Fibroblast of lung (primary cell): ENCODE measurements around the gene ARID3A. TPM values are rescaled to one million over a fixed set of nuclear protein-coding genes. Genes with fewer than 3 reads are reported as not detected.

ENCODE experiments used
- DNase-seq, 2 donors: peaks; one replicate each; pipeline versions ENCODE4 v3.0.0 to v3.0.0-alpha.2; 2010; ENCODE audit warnings: low read depth in 2 of 2
- H2AFZ ChIP-seq: 2 replicates; pipeline ENCODE4 v1.5.1; 2012; ENCODE audit warnings: low read length, control low read depth, inconsistent platforms
- H3K27ac ChIP-seq: 2 replicates; pipeline ENCODE4 v1.5.1; 2011; ENCODE audit warnings: low read length, control low read depth; ENCODE audit not compliant: insufficient read depth
- H3K27me3 ChIP-seq: 2 replicates; pipeline ENCODE4 v1.5.1; 2011; ENCODE audit warnings: mild to moderate bottlenecking, low read length; ENCODE audit not compliant: control insufficient read depth, insufficient read depth
- H3K36me3 ChIP-seq: 2 replicates; pipeline ENCODE4 v1.5.1; 2011; ENCODE audit warnings: low read length; ENCODE audit not compliant: control insufficient read depth, insufficient read depth
- H3K4me1 ChIP-seq: 2 replicates; pipeline ENCODE4 v1.5.1; 2011; ENCODE audit warnings: low read length; ENCODE audit not compliant: control insufficient read depth, insufficient read depth; ENCODE audit errors: extremely low read depth
- H3K4me2 ChIP-seq: 2 replicates; pipeline ENCODE4 v1.5.1; 2011; ENCODE audit warnings: low read length, control low read depth; ENCODE audit not compliant: insufficient read depth; ENCODE audit errors: extremely low read depth
- H3K4me3 ChIP-seq, 4 experiments: fragments of 200-600 bp in 1 of 4; sonication (generic) in 1 of 4; replicated peaks in 1 of 4; 2 replicates each; pipeline ENCODE4 v1.5.1; 2011 to 2016; ENCODE audit warnings: low read length in 4 of 4, low read depth in 3 of 4, mild to moderate bottlenecking in 3 of 4, control low read depth in 2 of 4, inconsistent platforms in 1 of 4, mixed read lengths in 1 of 4; ENCODE audit not compliant: insufficient read depth in 1 of 4; ENCODE audit errors: control extremely low read depth in 1 of 4
- H3K79me2 ChIP-seq: 2 replicates; pipeline ENCODE4 v1.5.1; 2012; ENCODE audit warnings: mild to moderate bottlenecking, low read length, inconsistent platforms; ENCODE audit not compliant: control insufficient read depth, insufficient read depth
- H3K9ac ChIP-seq: 2 replicates; pipeline ENCODE4 v1.5.1; 2011; ENCODE audit warnings: mild to moderate bottlenecking, low read length, control low read depth; ENCODE audit not compliant: insufficient read depth
- H3K9me3 ChIP-seq: 2 replicates; pipeline ENCODE4 v1.5.1; 2012; ENCODE audit warnings: low read depth, low read length; ENCODE audit not compliant: control insufficient read depth, insufficient read depth
- H4K20me1 ChIP-seq: 2 replicates; pipeline ENCODE4 v1.5.1; 2011; ENCODE audit warnings: low read length; ENCODE audit not compliant: control insufficient read depth, insufficient read depth; ENCODE audit errors: extremely low read depth
- CTCF ChIP-seq, 2 donors: IDR thresholded peaks in 1 of 2; conservative IDR thresholded peaks in 1 of 2; 1 replicate in 1 of 2; 2 replicates in 1 of 2; pipeline ENCODE4 v1.5.1; 2011 to 2012; ENCODE audit warnings: low read length in 2 of 2, control low read depth in 1 of 2, inconsistent platforms in 1 of 2, low read depth in 1 of 2, mild to moderate bottlenecking in 1 of 2
- EZH2 ChIP-seq: IDR thresholded peaks from 2 replicates; pipeline ENCODE4 v1.5.1; 2012; ENCODE audit warnings: low read length, control low read depth, mild to moderate bottlenecking; ENCODE audit errors: missing control alignments
- polyA plus RNA-seq, 2 donors: library from polyadenylated mRNA; depleted of rRNA in 1 of 2; stranded (reverse) in 1 of 2; unstranded in 1 of 2; fragments of >200 nt; gene quantifications; 2 replicates each; pipeline ENCODE4 v1.2.1, GENCODE V29; 2011 to 2012; ENCODE audit warnings: missing spikeins in 1 of 2
- total RNA-seq: library from RNA; depleted of rRNA; stranded (reverse); fragments of >200 nt; gene quantifications from 2 replicates; pipeline ENCODE4 v1.2.1, GENCODE V29; 2014

Gene ARID3A
- total and polyA plus RNA-seq, 2 donors (not counting 1 experiment from before 2014, with no cell fraction given): 6.4 to 14.9 TPM

DNA sequence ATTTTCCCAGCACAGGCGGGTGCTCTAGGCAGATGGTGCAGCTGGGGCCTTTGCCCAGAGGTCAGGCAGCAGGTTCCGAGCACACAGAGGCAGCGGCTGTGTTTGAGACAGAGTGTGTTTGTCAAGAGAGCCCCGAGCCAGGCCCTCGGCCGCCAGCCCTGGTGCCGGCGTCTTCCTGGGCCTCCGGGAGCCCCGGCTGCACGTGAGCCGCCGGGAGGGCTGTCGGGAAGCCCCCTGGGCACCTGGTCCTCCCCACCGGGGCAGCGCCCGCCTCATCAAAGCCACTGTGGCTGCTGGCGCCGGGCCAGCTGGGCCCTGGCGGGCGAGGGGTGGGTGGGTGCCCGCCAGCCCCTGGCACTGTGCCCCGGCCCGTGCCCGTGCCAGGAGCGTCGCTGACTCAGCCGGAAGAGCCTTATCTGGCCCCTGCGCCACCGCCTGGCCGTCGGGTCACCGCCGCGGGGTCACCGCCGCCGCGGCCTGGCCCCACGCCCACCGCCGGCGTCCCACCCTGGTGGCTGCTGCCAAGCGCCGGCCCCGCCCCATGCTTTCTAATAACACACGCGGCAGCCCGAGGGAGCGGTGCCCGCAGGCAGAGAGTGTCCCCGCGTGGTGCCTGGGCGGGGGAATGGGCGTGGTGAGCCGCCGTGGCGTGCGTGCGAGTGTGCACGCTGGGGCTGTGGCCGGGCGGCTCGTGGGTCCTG lies 14.9 kb downstream of the ARID3A start:
- H3K36me3 ChIP-seq: peaks cover 3% of the 10 kb centered on the region
- DNase-seq: peak; percentile 65 to 91
- peak overlapping the region; percentile 76 for H3K4me2 ChIP-seq
- TF ChIP-seq CTCF (conservative IDR thresholded peaks at IDR 0.05 in 1 of 2, IDR thresholded peaks at IDR 0.05 in 1 of 2; ENCODE audit: low read depth in 1 of 2, low read length in 2 of 2) (no peak), EZH2 (no peak)
- no peaks in the 10 kb centered on the region for H3K9me3 ChIP-seq
- H4K20me1 ChIP-seq: no peaks in the 10 kb centered on the region
- H3K27me3 ChIP-seq: no peaks in the 10 kb centered on the region
- peak overlapping the region; percentile 42 for H3K9ac ChIP-seq
- H3K4me1 ChIP-seq: peaks cover 16% of the 10 kb centered on the region
- no peak overlapping the region for H2AFZ ChIP-seq
- peak overlapping the region in 1 of 4 experiments; percentile 38 for H3K4me3 ChIP-seq
- peaks cover 71% of the 10 kb centered on the region for H3K79me2 ChIP-seq
- peak overlapping the region; percentile 72 for H3K27ac ChIP-seq

DNA sequence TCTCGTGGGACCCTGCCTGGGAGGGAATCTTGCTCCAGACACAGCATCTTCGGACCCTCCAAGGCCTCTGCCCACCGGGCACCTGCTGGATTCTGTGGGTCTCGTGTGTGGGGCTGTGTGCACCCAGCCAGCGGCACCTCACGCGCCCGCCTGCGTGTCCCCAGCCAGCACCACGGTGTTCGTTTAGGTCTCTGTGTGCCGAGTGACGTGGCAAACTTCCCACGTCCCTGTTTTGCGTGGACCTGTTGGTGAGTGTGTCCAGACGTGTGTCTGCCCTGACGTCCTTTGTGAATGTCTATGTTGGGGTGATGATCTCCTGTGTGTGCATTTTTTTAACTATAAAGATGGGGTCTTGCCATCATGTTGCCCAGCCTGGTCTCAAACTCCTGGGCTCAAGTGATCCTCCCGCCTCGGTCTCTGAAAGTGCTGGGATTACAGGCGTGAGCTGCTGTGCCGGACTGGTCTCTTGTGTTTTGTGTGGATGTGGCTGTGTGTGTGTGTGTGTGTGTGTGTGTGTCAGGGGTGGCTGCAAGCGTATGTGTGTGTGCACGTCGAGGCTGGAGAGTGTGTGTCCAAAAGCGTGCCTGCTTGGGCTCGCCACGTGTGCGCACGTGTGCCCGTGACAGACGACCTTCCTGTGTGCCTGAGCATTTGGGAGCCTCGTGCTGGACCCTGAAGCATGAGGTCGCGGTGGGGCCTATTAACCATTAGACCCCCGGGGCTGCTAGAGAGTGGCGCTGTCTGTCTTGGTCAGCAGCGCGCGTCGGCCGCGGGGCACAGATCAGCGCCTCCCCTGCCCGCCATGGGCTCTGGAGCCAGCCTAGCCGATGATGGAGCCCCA lies 15.7 kb downstream of the ARID3A start:
- no peaks in the 10 kb centered on the region for H4K20me1 ChIP-seq
- peak overlapping the region; percentile 76 for H3K4me2 ChIP-seq
- peaks cover 3% of the 10 kb centered on the region for H3K36me3 ChIP-seq
- no peaks in the 10 kb centered on the region for H3K9me3 ChIP-seq
- no peak for TF ChIP-seq EZH2
- TF ChIP-seq CTCF (conservative IDR thresholded peaks at IDR 0.05 in 1 of 2, IDR thresholded peaks at IDR 0.05 in 1 of 2; ENCODE audit: low read depth in 1 of 2, low read length in 2 of 2): no peak
- H3K27me3 ChIP-seq: no peaks in the 10 kb centered on the region
- H3K27ac ChIP-seq: peak overlapping the region; percentile 72
- H3K4me3 ChIP-seq: peak overlapping the region in 2 of 4 experiments; percentile 19 to 38
- peaks cover 16% of the 10 kb centered on the region for H3K4me1 ChIP-seq
- DNase-seq: no peak
- H3K9ac ChIP-seq: peak overlapping the region; percentile 33
- H2AFZ ChIP-seq: no peak overlapping the region
- H3K79me2 ChIP-seq: peaks cover 68% of the 10 kb centered on the region

- no peak overlapping the region for H3K4me2 ChIP-seq
Observed at GRCh38 chr19:942133-942645, 16.4 kb downstream of the ARID3A start.

More at GRCh38 chr19:942133-942645, 16.4 kb downstream of the ARID3A start:
- Histone ChIP-seq H3K4me3 (no peak overlapping the region), H3K79me2 (peaks cover 67% of the 10 kb centered on the region), H3K27me3 (no peaks in the 10 kb centered on the region), H2AFZ (no peak overlapping the region), H3K9ac (no peak overlapping the region), H3K36me3 (peaks cover 4% of the 10 kb centered on the region), H4K20me1 (no peaks in the 10 kb centered on the region), H3K27ac (no peak overlapping the region), H3K9me3 (no peaks in the 10 kb centered on the region), H3K4me1 (peaks cover 16% of the 10 kb centered on the region)
- no peak for DNase-seq
- TF ChIP-seq CTCF (conservative IDR thresholded peaks at IDR 0.05 in 1 of 2, IDR thresholded peaks at IDR 0.05 in 1 of 2; ENCODE audit: low read depth in 1 of 2, low read length in 2 of 2): no peak
- no peak for TF ChIP-seq EZH2
